Gastrocnemius medialis (tissue), 4 donors: ENCODE measurements around the gene TAC4.

Source experiments
- CTCF ChIP-seq, 5 experiments: fragments of 450-650 bp in 3 of 5; fragments of 200-600 bp in 2 of 5; sonication (generic) in 2 of 5; IDR thresholded peaks in 4 of 5; conservative IDR thresholded peaks in 1 of 5; 1 replicate in 4 of 5; 2 replicates in 1 of 5; pipeline ENCODE4 v1.5.1; 2016 to 2019; ENCODE audit warnings: antibody characterized with exemption in 5 of 5, mild to moderate bottlenecking in 3 of 5, moderate library complexity in 3 of 5
- POLR2A ChIP-seq, 2 donors: fragments of 450-650 bp; IDR thresholded peaks; one replicate each; pipeline ENCODE4 v1.6.1; 2017; ENCODE audit warnings: antibody characterized with exemption in 2 of 2, mild to moderate bottlenecking in 2 of 2, moderate library complexity in 2 of 2

GRCh38 chr17:49853470-49854015 is 5.7 kb upstream of the TAC4 start:
- TF ChIP-seq CTCF (IDR thresholded peaks at IDR 0.05 in 4 of 5, conservative IDR thresholded peaks at IDR 0.05 in 1 of 5) (no peak), POLR2A (IDR thresholded peaks at IDR 0.05) (no peak)
